ENCODE results near the gene S1PR4.
"Not testable (repeated sequence)": the region's sequence is repeated elsewhere in the genome, so short reads cannot be mapped to it uniquely, and the experiment has no call there.

Gene S1PR4

DNA sequence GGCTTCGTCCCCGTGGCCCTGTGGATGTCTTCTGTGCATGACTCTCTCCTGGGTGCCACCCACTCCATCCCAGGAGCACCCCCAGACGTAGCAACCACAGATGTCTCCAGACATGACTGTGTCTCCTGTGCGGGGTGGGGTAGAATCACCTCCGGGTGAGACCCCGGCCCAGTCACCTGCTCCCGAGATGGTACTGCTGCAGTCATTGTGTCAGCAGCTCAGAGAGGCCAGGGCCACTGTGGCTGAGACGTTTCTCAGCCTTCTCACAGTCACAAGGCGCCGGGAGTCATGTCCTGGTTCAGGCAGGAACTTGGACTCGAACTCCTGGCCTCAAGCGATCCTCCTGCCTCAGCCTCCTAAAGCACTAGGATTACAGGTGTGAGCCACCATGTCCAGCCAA lies 23.8 kb downstream of the S1PR4 start:
- no peak for TF ChIP-seq POLR2AphosphoS5 (IDR thresholded peaks at IDR 0.05; ENCODE audit: low read depth, low read length)
- TF ChIP-seq POU2F2 (IDR thresholded peaks at IDR 0.05; ENCODE audit: low read depth, low read length), result no peak
- TF ChIP-seq PAX5 (IDR thresholded peaks at IDR 0.05; ENCODE audit: insufficient read depth, low read length, severe bottlenecking), result no peak
- TF ChIP-seq POLR2A (IDR thresholded peaks at IDR 0.05; ENCODE audit: low read depth, low read length), result no peak
- no peak for TF ChIP-seq TAF1 (IDR thresholded peaks at IDR 0.05; ENCODE audit: low read depth, low read length)
- no peak for TF ChIP-seq SPI1 (IDR thresholded peaks at IDR 0.05; ENCODE audit: low read depth, low read length)
- FAIRE-seq (no peak), DNase-seq (ENCODE audit: insufficient read length, low spot score) (no peak)

DNA sequence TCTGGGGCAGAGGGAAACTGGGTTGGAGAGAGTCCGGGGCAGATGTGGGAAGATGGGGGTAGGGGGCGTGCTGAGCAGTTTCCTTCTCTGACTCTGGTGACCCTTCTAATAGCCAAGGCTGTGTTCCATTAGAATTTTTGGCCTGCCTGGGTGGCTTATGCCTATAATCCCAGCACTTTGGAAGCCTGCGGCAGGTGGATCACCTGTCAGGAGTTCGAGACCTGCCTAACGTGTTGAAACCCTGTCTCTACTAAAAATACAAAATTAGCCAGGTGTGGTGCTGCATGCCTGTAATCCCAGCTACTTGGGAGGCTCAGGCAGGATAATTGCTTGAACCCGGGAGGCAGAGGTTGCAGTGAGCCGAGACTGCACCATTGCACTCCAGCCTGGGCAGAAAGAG lies 24.3 kb downstream of the S1PR4 start:
- FAIRE-seq; DNase-seq (ENCODE audit: insufficient read length, low spot score): not testable (repeated sequence)

DNA sequence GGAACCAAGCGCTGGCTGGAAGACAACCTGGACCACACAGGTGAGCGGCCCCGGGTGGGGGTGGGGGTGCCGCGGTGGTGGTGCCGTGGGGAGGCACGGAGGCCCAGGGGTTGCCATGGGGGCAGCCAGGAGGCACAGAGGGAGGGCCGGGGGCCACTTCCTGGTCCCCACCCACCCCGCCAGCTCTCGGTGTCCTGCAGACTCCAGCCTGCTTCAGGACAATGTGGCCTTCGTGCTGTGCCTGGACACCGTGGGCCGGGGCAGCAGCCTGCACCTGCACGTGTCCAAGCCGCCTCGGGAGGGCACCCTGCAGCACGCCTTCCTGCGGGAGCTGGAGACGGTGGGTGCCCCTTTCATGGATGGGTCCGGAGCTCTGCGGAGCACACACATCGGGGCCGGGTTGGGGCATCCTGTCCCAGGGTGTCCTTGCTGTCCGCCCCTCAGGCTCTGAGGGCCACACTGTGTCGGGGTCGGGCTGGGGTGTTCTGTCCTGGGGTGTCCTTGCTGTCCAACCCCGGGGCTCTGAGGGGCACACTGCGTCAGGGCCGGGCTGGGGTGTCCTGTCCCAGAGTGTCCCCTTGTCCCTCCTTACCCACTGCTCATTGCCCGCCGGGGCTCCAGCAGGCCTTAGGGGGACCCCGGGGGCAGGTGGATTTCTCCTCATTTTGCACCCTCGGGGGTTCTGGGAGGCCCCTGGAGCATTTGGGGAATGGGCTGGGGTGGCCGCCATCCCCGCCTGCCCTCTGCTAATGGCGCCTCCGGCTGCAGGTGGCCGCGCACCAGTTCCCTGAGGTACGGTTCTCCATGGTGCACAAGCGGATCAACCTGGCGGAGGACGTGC lies 25.5 kb downstream of the S1PR4 start:
- DNase-seq (ENCODE audit: insufficient read length, low spot score), result no peak
- TF ChIP-seq POLR2A (IDR thresholded peaks at IDR 0.05; ENCODE audit: low read depth, low read length) (no peak), POLR2AphosphoS5 (IDR thresholded peaks at IDR 0.05; ENCODE audit: low read depth, low read length) (no peak), POU2F2 (IDR thresholded peaks at IDR 0.05; ENCODE audit: low read depth, low read length) (no peak), SPI1 (IDR thresholded peaks at IDR 0.05; ENCODE audit: low read depth, low read length) (no peak), TAF1 (IDR thresholded peaks at IDR 0.05; ENCODE audit: low read depth, low read length) (no peak)
- FAIRE-seq, result no peak

DNA sequence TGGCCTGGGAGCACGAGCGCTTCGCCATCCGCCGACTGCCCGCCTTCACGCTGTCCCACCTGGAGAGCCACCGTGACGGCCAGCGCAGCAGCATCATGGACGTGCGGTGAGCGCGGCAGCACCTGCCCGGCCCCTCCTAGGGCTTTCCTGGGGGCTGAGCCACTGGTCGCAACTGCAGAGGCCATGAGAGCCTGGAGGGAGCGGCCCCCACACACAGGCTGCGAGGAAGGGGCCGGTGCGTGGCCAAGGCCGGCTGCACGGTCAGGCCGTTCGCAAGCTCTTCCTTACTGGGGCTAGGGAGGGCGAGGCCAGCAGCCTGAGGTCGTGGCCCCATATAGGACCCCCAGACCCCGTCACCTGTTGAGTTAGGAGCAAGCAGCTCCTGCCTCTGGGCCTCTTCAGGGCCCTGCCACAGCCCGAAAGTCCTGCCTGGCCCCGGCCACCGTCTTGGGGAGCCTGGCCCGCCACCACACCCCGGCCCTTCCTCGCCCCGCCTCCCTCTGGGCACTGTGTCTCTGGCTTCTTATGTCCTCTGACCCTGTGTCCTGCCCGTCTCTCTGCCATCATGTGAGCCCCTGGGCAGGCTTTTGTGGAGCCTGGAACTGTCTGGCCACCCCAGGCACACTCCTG lies 26.2 kb downstream of the S1PR4 start:
- TF ChIP-seq POU2F2 (IDR thresholded peaks at IDR 0.05; ENCODE audit: low read depth, low read length), result no peak
- TF ChIP-seq TAF1 (IDR thresholded peaks at IDR 0.05; ENCODE audit: low read depth, low read length), result no peak
- no peak for TF ChIP-seq PAX5 (IDR thresholded peaks at IDR 0.05; ENCODE audit: insufficient read depth, low read length, severe bottlenecking)
- TF ChIP-seq SPI1 (IDR thresholded peaks at IDR 0.05; ENCODE audit: low read depth, low read length), result no peak
- no peak for TF ChIP-seq POLR2A (IDR thresholded peaks at IDR 0.05; ENCODE audit: low read depth, low read length)
- no peak for TF ChIP-seq POLR2AphosphoS5 (IDR thresholded peaks at IDR 0.05; ENCODE audit: low read depth, low read length)
- no peak for FAIRE-seq

DNA sequence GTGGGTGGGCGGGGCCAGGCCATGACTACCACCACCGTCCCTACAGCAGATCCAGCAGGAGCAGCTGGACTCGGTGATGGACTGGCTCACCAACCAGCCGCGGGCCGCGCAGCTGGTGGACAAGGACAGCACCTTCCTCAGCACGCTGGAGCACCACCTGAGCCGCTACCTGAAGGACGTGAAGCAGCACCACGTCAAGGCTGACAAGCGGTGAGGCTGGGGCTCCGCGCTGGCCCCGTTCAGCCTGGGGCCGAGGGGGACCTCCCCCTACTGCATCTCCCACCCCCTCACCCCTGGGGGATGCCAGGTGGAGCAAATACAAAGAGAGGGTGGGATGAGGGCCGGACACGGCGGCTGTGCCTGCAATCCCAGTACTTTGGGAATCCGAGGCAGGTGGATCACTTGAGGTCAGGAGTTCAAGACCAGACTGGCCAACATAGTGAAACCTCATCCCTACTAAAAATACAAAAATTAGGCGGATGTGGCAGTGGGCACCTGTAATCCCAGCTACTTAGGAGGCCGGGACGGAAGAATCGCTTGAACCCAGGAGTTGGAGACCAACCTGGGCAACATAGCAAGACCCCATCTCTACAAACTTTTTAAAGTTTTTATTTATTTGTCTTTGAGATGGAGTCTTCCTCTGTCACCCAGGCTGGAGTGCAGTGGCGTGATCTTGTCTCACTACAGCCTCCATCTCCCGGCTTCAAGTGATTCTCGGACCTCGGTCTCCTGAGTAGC lies 27.8 kb downstream of the S1PR4 start:
- no peak for DNase-seq (ENCODE audit: insufficient read length, low spot score)
- FAIRE-seq, result no peak
- TF ChIP-seq TAF1 (IDR thresholded peaks at IDR 0.05; ENCODE audit: low read depth, low read length), result no peak
- TF ChIP-seq POLR2A (IDR thresholded peaks at IDR 0.05; ENCODE audit: low read depth, low read length), result no peak
- TF ChIP-seq SPI1 (IDR thresholded peaks at IDR 0.05; ENCODE audit: low read depth, low read length), result no peak
- TF ChIP-seq POU2F2 (IDR thresholded peaks at IDR 0.05; ENCODE audit: low read depth, low read length), result no peak
- no peak for TF ChIP-seq PAX5 (IDR thresholded peaks at IDR 0.05; ENCODE audit: insufficient read depth, low read length, severe bottlenecking)
- no peak for TF ChIP-seq POLR2AphosphoS5 (IDR thresholded peaks at IDR 0.05; ENCODE audit: low read depth, low read length)

More for the DNA sequence above, 26.2 kb downstream of the S1PR4 start:
- DNase-seq (ENCODE audit: insufficient read length, low spot score), result no peak

DNA sequence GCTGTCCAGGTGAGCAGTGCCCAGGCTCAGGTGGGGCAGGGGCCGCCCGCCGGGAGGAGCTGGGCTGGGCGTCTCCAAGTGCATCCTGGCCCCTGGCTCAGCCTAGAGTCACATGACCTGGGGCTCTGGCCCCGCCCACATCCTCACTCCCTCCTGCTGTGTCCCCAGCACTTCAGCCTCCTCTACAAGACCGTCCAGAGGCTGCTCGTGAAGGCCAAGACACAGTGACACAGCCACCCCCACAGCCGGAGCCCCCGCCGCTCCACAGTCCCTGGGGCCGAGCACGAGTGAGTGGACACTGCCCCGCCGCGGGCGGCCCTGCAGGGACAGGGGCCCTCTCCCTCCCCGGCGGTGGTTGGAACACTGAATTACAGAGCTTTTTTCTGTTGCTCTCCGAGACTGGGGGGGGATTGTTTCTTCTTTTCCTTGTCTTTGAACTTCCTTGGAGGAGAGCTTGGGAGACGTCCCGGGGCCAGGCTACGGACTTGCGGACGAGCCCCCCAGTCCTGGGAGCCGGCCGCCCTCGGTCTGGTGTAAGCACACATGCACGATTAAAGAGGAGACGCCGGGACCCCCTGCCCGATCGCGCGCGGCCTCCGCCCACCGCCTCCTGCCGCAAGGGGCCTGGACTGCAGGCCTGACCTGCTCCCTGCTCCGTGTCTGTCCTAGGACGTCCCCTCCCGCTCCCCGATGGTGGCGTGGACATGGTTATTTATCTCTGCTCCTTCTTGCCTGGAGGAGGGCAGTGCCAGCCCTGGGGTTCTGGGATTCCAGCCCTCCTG lies 29.1 kb downstream of the S1PR4 start:
- no peak for DNase-seq (ENCODE audit: insufficient read length, low spot score)
- FAIRE-seq, result no peak

DNA sequence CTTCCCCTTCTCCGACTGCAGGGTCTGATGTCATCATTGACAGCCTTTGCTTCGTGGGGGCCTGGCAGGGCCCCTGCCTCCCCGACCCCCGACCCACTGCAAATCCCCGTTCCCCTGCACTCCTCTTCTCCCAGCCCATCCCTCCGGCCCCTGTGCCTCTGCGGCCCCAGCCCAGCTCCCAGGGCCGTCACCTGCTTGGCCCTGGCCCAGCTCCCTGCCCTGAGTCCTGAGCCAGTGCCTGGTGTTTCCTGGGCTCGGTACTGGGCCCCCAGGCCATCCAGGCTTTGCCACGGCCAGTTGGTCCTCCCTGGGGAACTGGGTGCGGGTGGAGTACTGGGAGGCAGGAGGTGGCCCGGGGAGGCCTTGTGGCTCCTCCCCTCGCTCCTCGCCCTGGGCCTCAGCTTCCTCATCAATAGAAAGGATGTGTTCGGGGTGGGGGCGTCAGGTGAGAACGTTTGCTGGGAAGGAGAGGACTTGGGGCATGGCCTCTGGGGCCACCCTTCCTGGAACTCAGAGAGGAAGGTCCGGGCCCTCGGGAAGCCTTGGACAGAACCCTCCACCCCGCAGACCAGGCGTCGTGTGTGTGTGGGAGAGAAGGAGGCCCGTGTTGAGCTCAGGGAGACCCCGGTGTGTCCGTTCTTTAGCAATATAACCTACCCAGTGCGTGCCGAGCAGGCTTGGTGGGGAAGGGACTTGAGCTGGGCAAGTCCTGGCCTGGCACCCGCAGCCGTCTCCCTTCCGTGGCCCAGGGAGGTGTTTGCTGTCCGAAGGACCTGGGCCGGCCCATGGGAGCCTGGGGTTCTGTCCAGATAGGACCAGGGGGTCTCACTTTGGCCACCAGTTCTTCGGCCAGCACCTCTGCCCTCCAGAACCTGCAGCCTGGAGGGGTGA lies 30.0 kb downstream of the S1PR4 start:
- DNase-seq (ENCODE audit: insufficient read length, low spot score) (no peak), FAIRE-seq (no peak)
- no peak for TF ChIP-seq SPI1 (IDR thresholded peaks at IDR 0.05; ENCODE audit: low read depth, low read length)
- TF ChIP-seq POU2F2 (IDR thresholded peaks at IDR 0.05; ENCODE audit: low read depth, low read length), result no peak
- TF ChIP-seq TAF1 (IDR thresholded peaks at IDR 0.05; ENCODE audit: low read depth, low read length), result no peak
- TF ChIP-seq POLR2A (IDR thresholded peaks at IDR 0.05; ENCODE audit: low read depth, low read length), result no peak
- TF ChIP-seq POLR2AphosphoS5 (IDR thresholded peaks at IDR 0.05; ENCODE audit: low read depth, low read length), result no peak
- no peak for TF ChIP-seq PAX5 (IDR thresholded peaks at IDR 0.05; ENCODE audit: insufficient read depth, low read length, severe bottlenecking)

More for the DNA sequence above, 29.1 kb downstream of the S1PR4 start:
- TF ChIP-seq PAX5 (IDR thresholded peaks at IDR 0.05; ENCODE audit: insufficient read depth, low read length, severe bottlenecking), result no peak
- TF ChIP-seq POLR2AphosphoS5 (IDR thresholded peaks at IDR 0.05; ENCODE audit: low read depth, low read length), result no peak
- no peak for TF ChIP-seq SPI1 (IDR thresholded peaks at IDR 0.05; ENCODE audit: low read depth, low read length)
- no peak for TF ChIP-seq TAF1 (IDR thresholded peaks at IDR 0.05; ENCODE audit: low read depth, low read length)
- no peak for TF ChIP-seq POLR2A (IDR thresholded peaks at IDR 0.05; ENCODE audit: low read depth, low read length)
- no peak for TF ChIP-seq POU2F2 (IDR thresholded peaks at IDR 0.05; ENCODE audit: low read depth, low read length)

DNA sequence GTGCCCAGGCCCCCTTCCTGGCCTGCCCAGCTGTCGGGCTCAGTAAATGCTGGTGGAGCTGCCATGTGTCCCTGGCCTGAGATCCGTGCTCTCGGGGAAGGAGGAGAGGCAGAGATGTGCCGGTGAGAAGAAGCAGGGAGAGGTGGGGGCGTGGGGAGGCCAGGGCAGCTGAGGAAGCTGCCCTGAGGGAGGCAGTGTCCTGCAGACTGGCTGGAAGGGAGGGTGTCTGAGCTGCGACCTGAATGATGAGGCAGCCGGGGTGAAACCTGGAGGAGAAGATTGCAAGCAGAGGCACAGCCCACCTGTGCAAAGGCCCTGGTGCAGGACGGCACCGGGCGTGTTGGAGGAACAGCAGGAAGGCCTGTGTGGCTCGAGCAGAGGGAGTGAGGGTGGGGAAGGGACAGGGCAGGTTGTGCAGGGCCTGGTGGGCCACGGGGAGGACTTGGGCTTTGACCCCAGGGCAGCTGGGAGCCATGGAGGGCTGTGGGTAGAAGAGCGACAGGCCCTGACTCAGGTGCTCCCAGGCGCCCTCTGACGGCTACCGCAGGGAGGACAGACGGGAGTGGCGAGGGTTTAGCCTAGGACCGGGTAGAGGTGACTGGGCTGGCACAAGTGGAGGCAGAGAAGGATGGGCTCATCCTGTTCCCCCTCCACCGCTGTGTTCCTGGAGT lies 31.9 kb downstream of the S1PR4 start:
- peak; percentile 93 for FAIRE-seq
- TF ChIP-seq PAX5 (IDR thresholded peaks at IDR 0.05; ENCODE audit: insufficient read depth, low read length, severe bottlenecking) (no peak), POLR2A (IDR thresholded peaks at IDR 0.05; ENCODE audit: low read depth, low read length) (no peak), TAF1 (IDR thresholded peaks at IDR 0.05; ENCODE audit: low read depth, low read length) (no peak), POLR2AphosphoS5 (IDR thresholded peaks at IDR 0.05; ENCODE audit: low read depth, low read length) (no peak; the same call in 1 of the 2 replicates), POU2F2 (IDR thresholded peaks at IDR 0.05; ENCODE audit: low read depth, low read length) (no peak), SPI1 (IDR thresholded peaks at IDR 0.05; ENCODE audit: low read depth, low read length) (no peak)
- DNase-seq (ENCODE audit: insufficient read length, low spot score), result peak; percentile 92

All from GM12891 (cell line).